Activated naive CD8-positive, alpha-beta T cell treated with anti-CD3 and anti-CD28 coated beads, Interleukin-2, amount 10 ng/mL, durations not matched to agents 7 days and 5 days (primary cell): ENCODE results near the gene SEMA4A. TPM values are rescaled to one million over a fixed set of nuclear protein-coding genes. Genes with fewer than 3 reads are reported as not detected.
"Not testable (repeated sequence)": the region's sequence is repeated elsewhere in the genome, so short reads cannot be mapped to it uniquely, and the experiment has no call there.

Experiments used
- ATAC-seq: fragments of 150-1000 bp; cut with Tn5 transposase; one replicate; pipeline ENCODE4 v1.10.0; 2021; ENCODE audit warnings: low read depth, moderate library complexity
- POLR2A ChIA-PET: fragments of 350-600 bp; sonication (Branson Sonifier 250); formaldehyde crosslinking; loops from one replicate; lab custom pipeline; 2021; ENCODE audit warnings: antibody characterized with exemption; lab: Charles Lee
- DNase-seq: peaks from one replicate; pipeline ENCODE4 v3.0.0; 2021
- H3K27ac Mint-ChIP-seq: one replicate; pipeline ENCODE4 v1.8.0; 2022; ENCODE audit warnings: mild to moderate bottlenecking, mixed read lengths
- H3K27me3 Mint-ChIP-seq: one replicate; pipeline ENCODE4 v1.8.0; 2022; ENCODE audit warnings: mild to moderate bottlenecking, moderate library complexity, mixed read lengths
- H3K36me3 Mint-ChIP-seq: one replicate; pipeline ENCODE4 v1.8.0; 2021; ENCODE audit warnings: mild to moderate bottlenecking, mixed read lengths
- H3K4me1 Mint-ChIP-seq: one replicate; pipeline ENCODE4 v1.8.0; 2021; ENCODE audit warnings: mixed read lengths
- H3K4me3 Mint-ChIP-seq: one replicate; pipeline ENCODE4 v1.8.0; 2022; ENCODE audit warnings: mild to moderate bottlenecking, moderate library complexity, mixed read lengths
- H3K9me3 Mint-ChIP-seq: one replicate; pipeline ENCODE4 v1.8.0; 2021; ENCODE audit warnings: mixed read lengths
- total RNA-seq, 2 experiments: library from RNA; stranded (reverse); gene quantifications; one replicate each; pipeline ENCODE4 v1.2.3, GENCODE V29; 2021

SEMA4A gene
- total RNA-seq, 2 experiments from 2014 or later: 9.8 to 10.2 TPM

- no peak overlapping the region for H3K4me3 Mint-ChIP-seq
- no peak for DNase-seq
- H3K9me3 Mint-ChIP-seq: no peaks in the 10 kb centered on the region
- ATAC-seq: no peak
- peaks cover 20% of the 10 kb centered on the region for H3K4me1 Mint-ChIP-seq
- no peak overlapping the region for H3K27ac Mint-ChIP-seq
- peaks cover 25% of the 10 kb centered on the region for H3K36me3 Mint-ChIP-seq
- POLR2A ChIA-PET: interaction anchor here (0.7 to 1.6 kb wide), 5 partner anchors 9 to 49 kb away, joined by 3 to 5 read pairs (median 3); partner anchors contain the start of gene PMF1
- H3K27me3 Mint-ChIP-seq: peaks cover 4% of the 10 kb centered on the region
Measured at GRCh38 chr1:156163712-156164111, 10.3 kb downstream of the SEMA4A start.

GRCh38 chr1:156164125-156164831 lies 10.9 kb downstream of the SEMA4A start:
- DNase-seq: no peak
- H3K36me3 Mint-ChIP-seq: peaks cover 25% of the 10 kb centered on the region
- H3K9me3 Mint-ChIP-seq: no peaks in the 10 kb centered on the region
- no peak for ATAC-seq
- POLR2A ChIA-PET: interaction anchor here (0.6 to 1.6 kb wide), 7 partner anchors 9 to 48 kb away, joined by 3 to 5 read pairs (median 3); partner anchors contain the start of gene PMF1
- peaks cover 18% of the 10 kb centered on the region for H3K4me1 Mint-ChIP-seq
- no peak overlapping the region for H3K4me3 Mint-ChIP-seq
- no peak overlapping the region for H3K27ac Mint-ChIP-seq
- H3K27me3 Mint-ChIP-seq: peaks cover 4% of the 10 kb centered on the region

- Mint-ChIP-seq H3K36me3 (peaks cover 25% of the 10 kb centered on the region), H3K27me3 (peaks cover 4% of the 10 kb centered on the region), H3K9me3 (no peaks in the 10 kb centered on the region), H3K4me1 (peaks cover 14% of the 10 kb centered on the region), H3K27ac (no peak overlapping the region), H3K4me3 (no peak overlapping the region)
- no peak for ATAC-seq
- no peak for DNase-seq
- POLR2A ChIA-PET: interaction anchor here (1.1 to 1.5 kb wide), 2 partner anchors 11 to 48 kb away, joined by 3 to 5 read pairs; partner anchors contain the start of gene PMF1
Measured at GRCh38 chr1:156165083-156165482, 11.7 kb downstream of the SEMA4A start.

GRCh38 chr1:156167536-156167935 lies 14.2 kb downstream of the SEMA4A start:
- Mint-ChIP-seq H3K36me3 (peaks cover 25% of the 10 kb centered on the region), H3K4me1 (peaks cover 7% of the 10 kb centered on the region), H3K9me3 (no peaks in the 10 kb centered on the region), H3K4me3 (no peak overlapping the region), H3K27me3 (peaks cover 4% of the 10 kb centered on the region), H3K27ac (peak overlapping the region; percentile 36)
- ATAC-seq (no peak), DNase-seq (no peak)
- POLR2A ChIA-PET: interaction anchor here (0.7 kb wide), 1 partner anchor 259 kb away, joined by 3 read pairs; no protein-coding TSS in a partner anchor

- ATAC-seq (no peak), DNase-seq (no peak)
- POLR2A ChIA-PET: interaction anchor here (1.7 kb wide), 1 partner anchor 11 kb away, joined by 7 read pairs; no protein-coding TSS in a partner anchor
- Mint-ChIP-seq H3K27ac (no peak overlapping the region), H3K4me1 (peaks cover 10% of the 10 kb centered on the region), H3K36me3 (peaks cover 9% of the 10 kb centered on the region), H3K9me3 (no peaks in the 10 kb centered on the region), H3K27me3 (no peaks in the 10 kb centered on the region), H3K4me3 (no peak overlapping the region)
Measured at GRCh38 chr1:156172696-156173470, 19.5 kb downstream of the SEMA4A start.

GRCh38 chr1:156176610-156177210 lies 23.3 kb downstream of the SEMA4A start:
- no peak for DNase-seq
- H3K4me1 Mint-ChIP-seq: peaks cover 18% of the 10 kb centered on the region
- no peak overlapping the region for H3K4me3 Mint-ChIP-seq
- ATAC-seq: no peak
- H3K27me3 Mint-ChIP-seq: peaks cover 1% of the 10 kb centered on the region
- no peaks in the 10 kb centered on the region for H3K9me3 Mint-ChIP-seq
- no peak overlapping the region for H3K27ac Mint-ChIP-seq
- peaks cover 8% of the 10 kb centered on the region for H3K36me3 Mint-ChIP-seq
- POLR2A ChIA-PET: interaction anchor here (0.6 to 0.7 kb wide), 2 partner anchors 13 to 16 kb away, joined by 3 read pairs; no protein-coding TSS in a partner anchor

GRCh38 chr1:156177919-156178654 lies 24.7 kb downstream of the SEMA4A start:
- H3K4me3 Mint-ChIP-seq: peak overlapping the region; percentile 51
- H3K9me3 Mint-ChIP-seq: no peaks in the 10 kb centered on the region
- H3K27ac Mint-ChIP-seq: peak overlapping the region; percentile 81
- peaks cover 1% of the 10 kb centered on the region for H3K27me3 Mint-ChIP-seq
- peaks cover 8% of the 10 kb centered on the region for H3K36me3 Mint-ChIP-seq
- H3K4me1 Mint-ChIP-seq: peaks cover 17% of the 10 kb centered on the region
- ATAC-seq (peak; percentile 83), DNase-seq (no peak)
- POLR2A ChIA-PET: interaction anchor here (0.6 to 1.4 kb wide), 4 partner anchors 13 to 45 kb away, joined by 3 to 6 read pairs (median 4); partner anchors contain the start of gene PMF1

GRCh38 chr1:156180471-156180870 lies 27.1 kb downstream of the SEMA4A start:
- H3K36me3 Mint-ChIP-seq: peaks cover 3% of the 10 kb centered on the region
- no peak for DNase-seq
- H3K4me3 Mint-ChIP-seq: no peak overlapping the region
- H3K27me3 Mint-ChIP-seq: peaks cover 1% of the 10 kb centered on the region
- POLR2A ChIA-PET: no interaction called here
- no peak overlapping the region for H3K27ac Mint-ChIP-seq
- no peak for ATAC-seq
- H3K9me3 Mint-ChIP-seq: no peaks in the 10 kb centered on the region
- peaks cover 12% of the 10 kb centered on the region for H3K4me1 Mint-ChIP-seq

GRCh38 chr1:156181391-156181924 lies 28.1 kb downstream of the SEMA4A start:
- H3K27ac Mint-ChIP-seq, H3K4me3 Mint-ChIP-seq, DNase-seq, H3K9me3 Mint-ChIP-seq, ATAC-seq, POLR2A ChIA-PET, H3K27me3 Mint-ChIP-seq, H3K36me3 Mint-ChIP-seq: not testable (repeated sequence)
- H3K4me1 Mint-ChIP-seq: peaks cover 12% of the 10 kb centered on the region

- H3K9me3 Mint-ChIP-seq, H3K36me3 Mint-ChIP-seq, ATAC-seq, DNase-seq, H3K27ac Mint-ChIP-seq, H3K4me3 Mint-ChIP-seq, H3K27me3 Mint-ChIP-seq: not testable (repeated sequence)
- H3K4me1 Mint-ChIP-seq: peaks cover 12% of the 10 kb centered on the region
- POLR2A ChIA-PET: interaction anchor here (1.0 kb wide), 1 partner anchor 11 kb away, joined by 3 read pairs; the partner anchor contains the start of gene SLC25A44
Measured at GRCh38 chr1:156182010-156182779, 28.8 kb downstream of the SEMA4A start.

GRCh38 chr1:156186347-156187177 lies 33.2 kb downstream of the SEMA4A start:
- not testable (repeated sequence) for ATAC-seq, H3K9me3 Mint-ChIP-seq, H3K36me3 Mint-ChIP-seq, DNase-seq, H3K4me1 Mint-ChIP-seq, H3K27ac Mint-ChIP-seq, H3K4me3 Mint-ChIP-seq, H3K27me3 Mint-ChIP-seq
- POLR2A ChIA-PET: interaction anchor here (1.0 kb wide), 1 partner anchor 27 kb away, joined by 3 read pairs; the partner anchor contains the start of gene PMF1
